NCI-H1436 treated with DMSO at 0.1 percent for 48 hours (cell line): Measurements from ENCODE around the gene H2BK1.

Source experiments
- DNase-seq: peaks from one replicate; lab custom pipeline; 2025; lab: John Stamatoyannopoulos, UW

Gene H2BK1

DNA sequence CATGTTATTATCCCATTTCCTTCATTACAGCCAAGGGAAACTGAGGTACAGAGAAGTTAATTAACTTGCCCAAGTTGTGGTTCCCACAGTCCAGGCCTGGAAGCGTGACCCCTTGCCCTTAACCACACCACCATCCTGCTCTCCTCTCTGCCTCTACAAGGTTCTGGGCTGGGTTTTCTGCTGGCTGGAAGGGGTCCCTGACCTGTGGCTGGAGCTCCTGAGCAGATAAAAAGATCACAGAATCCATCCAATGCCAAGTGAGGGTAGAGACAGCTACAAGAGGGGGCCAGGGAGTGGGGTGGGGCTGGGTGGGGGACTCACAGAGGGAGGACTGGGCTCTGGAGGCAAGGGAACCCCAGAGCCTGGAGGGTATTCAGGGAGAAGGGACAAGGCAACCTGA lies 33.0 kb downstream of the H2BK1 start:
- no peak for DNase-seq

DNA sequence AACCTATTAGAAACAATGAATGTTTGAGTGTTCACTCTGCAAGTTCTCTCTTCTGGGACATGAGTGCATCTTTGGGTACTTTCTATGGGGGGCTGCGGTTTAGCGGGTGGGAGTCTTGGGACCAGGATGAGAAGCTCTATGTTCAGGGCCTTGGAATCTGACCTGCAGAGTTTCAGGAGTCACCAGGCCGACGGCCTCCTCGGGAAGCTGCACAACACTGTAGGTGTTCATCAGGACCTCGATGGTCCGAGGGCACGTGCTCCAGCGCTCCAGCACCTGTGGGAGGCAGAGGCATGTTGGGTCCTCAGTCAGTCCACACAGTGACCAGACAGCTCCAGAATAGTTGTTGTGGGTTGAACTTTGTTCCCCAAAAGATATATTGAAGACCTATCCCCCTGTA lies 33.9 kb downstream of the H2BK1 start:
- no peak for DNase-seq

DNA sequence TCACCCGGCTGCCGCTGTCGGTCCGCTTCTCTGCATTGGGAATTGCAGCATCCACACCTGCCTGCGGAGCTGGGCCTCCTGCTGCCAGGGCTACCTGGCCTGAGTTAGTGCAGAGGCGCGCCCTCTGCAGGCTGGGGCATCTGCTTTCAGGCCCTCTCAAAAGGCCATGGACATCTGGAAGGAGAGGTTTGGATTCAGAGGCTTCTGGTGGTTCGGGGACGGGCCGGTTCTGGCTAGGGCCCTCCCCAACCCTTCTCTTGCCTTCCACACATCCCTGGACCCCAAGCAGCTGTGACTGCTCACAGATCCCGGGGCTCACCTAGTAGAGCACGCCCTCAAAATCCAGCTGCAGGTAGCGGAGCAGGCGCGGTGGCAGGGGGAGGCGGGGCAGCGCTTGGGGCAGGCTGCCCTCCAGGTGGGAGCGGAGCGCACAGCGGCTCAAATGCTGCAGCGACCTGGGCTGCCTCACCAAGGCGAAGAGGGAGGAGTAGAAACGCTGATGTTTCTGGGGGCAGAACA lies 34.4 kb downstream of the H2BK1 start:
- no peak for DNase-seq

DNA sequence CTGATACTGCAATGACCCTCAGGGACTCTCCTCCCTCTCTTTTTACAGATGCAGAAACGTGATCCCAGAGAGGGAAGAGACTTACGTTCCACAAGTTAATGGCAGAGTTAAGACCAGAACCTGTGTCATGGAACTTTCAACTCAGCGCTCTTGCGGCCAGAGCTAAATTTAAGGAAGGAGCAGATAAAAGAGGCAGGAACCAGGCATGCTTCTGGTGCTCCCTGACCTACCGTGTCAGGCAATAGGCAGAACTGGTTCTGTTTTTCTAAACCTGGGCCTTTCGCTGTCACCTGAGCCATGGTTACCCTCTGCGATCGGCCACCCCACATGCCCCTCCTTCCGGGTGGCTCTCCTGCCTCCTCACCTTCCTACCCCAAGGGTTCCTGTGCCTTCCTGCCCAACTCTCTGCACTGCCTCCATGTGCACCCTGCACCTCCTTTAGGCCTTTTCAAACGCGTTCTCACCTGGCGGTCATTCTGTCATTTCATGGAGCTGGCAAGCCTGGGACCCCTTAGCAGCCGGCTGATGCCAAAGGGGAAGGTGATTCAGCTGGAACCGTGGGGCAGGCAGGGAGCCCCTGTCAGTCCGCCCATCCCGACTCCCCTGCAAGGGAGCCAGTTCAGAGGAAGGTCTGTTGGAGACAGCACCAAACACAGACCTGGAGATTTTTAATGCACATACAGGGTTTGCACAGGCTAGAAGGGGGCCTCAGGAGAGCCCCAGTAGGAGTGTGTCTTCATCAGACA lies 35.1 kb downstream of the H2BK1 start:
- no peak for DNase-seq

DNA sequence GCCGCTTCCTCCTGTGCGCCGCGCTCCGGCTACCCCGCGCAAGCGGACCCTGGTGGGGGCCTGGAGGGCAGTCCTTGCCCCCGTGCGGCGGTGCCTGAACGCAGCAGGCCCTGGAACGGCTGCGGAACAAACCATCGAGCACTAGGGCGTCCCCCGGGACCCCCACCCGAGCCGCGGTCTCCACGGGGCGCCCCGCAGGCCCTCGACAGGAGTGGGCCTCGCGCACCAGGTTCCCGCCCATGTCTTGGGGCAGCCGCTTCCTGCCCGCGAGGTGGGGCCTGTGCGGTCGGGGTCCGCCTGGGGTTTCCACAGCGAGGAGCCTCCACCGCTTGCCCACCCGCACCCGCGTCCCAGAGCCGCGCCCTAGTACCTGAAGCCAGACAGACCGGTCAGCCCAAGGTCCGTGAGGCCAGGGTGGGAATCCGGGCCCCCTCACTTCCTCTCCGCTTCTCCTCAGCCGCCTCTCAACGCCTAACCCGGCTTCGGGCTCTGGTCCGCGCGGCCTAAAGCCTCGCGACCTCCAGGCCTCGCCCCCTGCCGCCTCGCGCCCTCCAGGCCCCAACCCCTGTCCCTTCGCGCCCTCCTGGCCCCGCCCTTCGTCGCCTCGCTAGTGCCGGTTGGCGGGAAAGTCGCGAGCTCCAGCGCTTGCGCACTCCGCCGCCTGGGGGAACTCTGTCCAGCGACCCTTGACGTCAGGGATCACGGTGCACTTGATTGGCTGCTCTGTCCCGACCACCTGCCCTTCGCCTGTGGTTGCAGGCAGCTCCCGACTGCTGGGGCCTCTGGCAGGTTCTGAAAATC lies 35.8 kb downstream of the H2BK1 start:
- no peak for DNase-seq

DNA sequence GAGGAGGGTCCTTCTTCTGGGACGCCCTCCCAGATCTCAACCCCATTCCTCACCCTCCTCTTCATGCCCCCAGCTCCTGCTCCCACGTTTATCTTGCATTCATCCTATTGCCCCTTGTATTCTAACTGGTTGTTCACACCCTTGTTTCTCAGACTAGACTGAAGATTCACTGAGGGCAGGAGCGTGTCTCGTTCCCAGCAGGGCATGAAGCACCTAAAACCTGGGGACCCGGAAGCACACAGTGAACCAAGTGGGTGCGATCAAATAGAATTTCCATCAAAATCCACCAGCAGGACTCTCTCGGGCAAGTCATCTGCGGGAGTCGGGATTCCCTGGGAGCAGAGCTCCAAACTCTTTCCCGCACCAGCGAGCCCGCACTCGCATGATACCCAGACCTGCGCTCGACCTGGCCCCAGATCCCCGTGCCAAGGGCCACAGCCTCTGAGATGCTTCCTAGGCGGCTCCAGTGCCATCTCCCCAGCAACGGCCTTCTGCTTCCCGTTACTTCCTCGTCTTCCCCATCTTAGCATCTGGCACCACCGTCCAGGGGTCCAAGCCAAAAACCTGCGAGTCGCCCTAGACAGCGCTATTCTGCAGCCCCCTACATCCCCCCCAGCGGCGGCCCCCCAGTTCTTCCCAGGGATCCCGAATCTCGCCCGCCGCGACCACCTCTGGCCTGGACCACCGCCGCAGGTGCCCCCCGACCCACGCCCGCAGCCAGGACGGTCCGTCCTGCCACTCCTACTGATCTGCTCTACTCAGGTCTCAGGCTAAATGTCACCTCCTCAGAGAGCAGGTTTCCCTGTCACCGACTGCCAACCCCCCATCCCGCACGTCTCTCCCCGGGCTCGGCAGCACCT lies 36.7 kb downstream of the H2BK1 start:
- no peak for DNase-seq

DNA sequence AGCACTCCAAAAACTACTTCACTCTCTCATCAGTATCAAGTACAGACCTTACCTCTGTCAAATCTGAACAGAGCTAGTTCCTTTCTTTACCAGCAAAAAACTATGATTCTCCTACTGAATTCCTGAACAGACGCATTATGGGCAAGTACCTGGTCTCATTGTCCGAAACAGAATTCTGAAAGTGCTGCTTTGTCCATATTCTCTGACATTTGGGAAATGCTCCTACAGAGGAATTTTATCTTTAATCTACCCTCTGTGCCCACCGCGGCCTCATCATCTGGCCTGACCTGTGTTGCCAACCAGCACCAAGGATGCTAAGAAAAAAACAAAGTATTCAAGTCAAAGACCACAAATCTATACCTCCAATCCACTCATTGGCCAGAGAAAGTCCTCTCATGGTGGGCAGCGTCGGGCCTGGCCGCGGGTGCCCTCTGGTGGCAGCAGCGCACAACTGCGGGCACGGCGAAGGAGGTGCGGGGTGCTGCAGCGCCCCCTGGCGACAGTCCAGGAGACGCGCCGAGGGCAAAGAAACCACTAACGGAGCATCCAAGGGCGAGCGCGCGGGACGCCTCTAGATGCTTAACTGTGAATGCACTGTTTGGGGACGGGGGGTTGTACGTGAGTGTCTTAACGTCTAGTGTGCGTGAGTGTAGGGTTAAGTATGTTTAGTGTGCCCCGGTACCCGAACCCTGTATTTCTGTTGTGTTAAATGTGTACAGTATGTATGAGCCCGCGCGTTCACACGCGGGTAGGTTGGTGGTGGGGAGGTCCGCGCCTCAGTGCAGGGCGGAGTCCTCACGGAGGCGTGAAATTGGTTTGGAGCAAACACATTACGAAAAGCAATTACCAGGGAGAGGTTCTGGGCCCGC lies 37.8 kb downstream of the H2BK1 start:
- no peak for DNase-seq

DNA sequence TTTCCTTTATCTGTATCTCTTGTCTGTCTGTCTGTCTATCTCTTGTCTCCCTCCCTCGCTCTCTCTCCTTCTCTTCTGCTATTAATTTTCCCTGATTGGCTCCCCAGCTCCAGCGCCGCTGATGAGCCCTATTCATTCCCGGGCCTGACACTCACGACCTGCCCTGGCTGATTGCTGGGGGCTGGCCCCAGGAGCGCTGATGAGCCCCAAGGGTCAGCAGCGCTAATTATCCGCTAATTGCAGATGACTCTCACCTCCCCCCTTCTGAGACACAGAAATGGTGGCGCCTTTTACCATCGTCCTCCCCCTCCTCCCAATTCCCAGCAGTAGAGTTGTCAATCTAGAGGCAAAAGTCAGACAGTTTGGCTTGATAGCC lies 41.5 kb downstream of the H2BK1 start:
- DNase-seq: no peak

DNA sequence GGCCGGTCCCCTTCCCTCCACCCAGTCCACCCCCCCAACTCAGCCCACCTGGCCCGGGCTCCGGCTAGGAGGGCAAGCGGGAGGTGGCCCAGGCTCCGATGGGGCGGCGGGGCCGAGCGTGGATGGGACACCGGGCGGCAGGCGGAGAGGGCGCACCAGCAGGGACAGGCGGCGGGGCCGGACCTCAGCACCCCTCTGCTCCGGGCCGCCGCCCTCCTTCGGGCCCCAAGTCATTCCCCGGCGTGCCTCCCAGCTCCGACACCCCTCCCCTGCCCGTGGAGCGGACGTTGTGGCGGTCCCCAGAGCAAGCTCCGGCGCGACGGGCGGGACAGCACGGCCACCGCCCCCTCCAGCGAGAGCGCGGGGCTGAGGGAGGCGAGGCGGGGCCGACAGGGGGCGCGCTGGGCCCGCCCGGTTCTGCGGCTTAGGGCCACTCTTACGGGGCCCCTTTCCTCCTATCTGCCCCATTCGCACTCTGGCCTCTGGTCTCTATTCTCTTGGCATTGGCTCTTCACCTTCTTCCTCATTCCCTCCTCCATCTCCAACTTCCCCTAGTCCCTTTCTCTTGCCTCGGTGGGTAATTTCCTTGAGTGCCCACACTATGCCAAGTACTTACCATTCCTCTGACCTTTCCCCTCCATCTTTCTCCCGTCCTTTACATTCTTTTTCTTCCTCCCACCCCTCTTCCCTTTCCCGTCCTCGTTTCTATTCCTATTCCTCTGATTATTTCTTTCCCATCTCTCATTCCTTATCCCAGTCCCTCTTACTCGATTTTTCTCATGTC lies 42.1 kb downstream of the H2BK1 start:
- no peak for DNase-seq

DNA sequence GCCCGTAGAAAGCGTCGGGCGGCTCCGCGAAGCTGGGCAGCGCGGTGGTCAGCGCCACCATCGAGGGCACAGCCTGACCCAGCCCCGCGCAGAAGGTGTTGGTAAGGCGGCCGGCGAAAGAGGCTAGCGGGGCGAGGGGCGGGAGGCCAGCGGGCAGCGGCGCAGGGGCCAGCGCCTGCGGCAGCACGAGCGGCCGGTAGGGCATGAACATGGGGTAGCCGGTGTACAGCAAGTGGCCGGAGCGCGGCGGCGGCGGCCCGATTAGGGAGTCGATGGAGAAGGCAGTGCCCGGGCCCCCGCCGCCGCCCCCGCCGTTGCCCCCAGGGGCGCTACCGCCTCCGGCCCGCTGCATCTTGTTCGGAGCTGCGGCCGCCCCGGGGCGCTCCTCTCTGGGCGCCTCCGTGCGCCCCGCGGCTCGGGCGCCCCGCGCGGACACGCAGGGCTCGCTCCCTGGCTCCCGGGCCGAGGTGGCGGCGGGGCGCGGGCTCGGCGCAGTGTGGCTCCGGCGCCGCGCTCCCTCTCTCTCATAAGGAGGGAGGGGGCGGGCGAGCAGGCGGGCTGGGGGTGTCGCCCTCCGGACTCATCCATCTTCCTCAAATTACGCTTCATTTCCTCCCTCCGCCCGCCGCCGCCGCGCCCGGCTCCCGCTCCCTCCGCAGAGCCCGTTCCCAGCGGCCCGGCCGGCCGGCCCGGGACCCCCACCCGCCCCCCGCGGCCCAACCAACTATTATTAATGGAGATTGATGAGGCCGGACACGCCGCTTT lies 42.9 kb downstream of the H2BK1 start, which contains the start of gene GBX1:
Gene GBX1, minus strand, starts transcription at position 498 of the 765 bp plus-strand sequence. Its CDS starts 146 bp downstream, at position 352.
- DNase-seq: no peak

DNA sequence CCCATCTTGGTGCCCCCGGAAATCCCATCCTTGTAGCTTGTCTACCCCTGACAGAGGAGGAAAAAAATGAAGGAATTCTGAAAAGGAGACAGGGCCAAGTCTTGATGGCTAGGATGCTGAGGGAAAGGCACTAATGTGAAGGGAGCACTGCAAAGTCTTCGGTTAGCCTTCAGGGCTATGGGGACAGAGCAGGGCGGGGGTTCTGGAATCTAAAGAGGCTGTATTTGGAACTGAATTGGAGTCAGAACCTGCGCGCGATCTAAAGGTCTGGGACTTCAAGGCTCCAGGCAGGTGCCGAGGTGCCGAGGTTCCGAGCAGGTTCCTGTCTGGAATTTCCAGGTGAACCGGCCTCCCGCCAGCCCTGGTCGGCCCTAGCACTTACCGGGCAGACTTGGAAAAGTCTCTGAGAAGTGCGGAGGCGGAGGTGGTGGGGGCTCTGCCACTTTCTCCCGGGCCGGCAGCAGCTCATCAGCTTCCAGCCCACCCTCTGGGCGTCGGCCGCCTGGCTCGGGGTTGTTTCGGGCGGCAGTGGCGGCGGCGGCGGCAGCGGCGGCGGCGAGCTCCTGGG lies 43.6 kb downstream of the H2BK1 start:
- DNase-seq: no peak

DNA sequence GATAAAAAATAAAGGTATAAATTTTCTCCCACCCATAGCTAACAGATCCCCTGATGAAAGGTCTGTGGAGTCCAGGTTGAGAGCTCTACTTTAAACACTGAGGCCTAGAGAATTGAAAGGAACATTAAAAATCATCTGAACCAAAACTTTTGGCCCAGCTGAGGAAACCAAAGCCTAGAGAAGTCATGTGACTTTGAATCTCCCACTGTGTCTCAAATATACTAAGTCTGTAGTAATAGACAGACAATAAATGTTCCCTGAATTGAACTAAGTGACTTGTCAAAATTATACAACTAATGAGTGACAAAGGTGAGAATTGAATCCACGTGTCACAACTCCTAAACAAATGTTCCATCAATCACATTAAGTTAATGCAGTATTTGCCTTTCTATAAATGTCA lies 48.5 kb downstream of the H2BK1 start:
- no peak for DNase-seq
